PC-9 (cell line): ENCODE results near the gene KLHDC7B. TPM values are rescaled to one million over a fixed set of nuclear protein-coding genes. Genes with fewer than 3 reads are reported as not detected.
A peak's percentile ranks its signal among the peaks of the same experiment; 100 is the strongest.

Source experiments
- BruUV-seq: library from RNA; stranded (reverse); fragments of 400-500 nt; replicated peaks from 2 replicates; lab custom pipeline; 2021; lab: Mats Ljungman, UMichigan
- CTCF ChIA-PET: fragments of 300-600 bp; sonication (Branson Sonifier 250); formaldehyde crosslinking; loops from one replicate; lab custom pipeline; 2022; ENCODE audit warnings: antibody characterized with exemption; lab: Charles Lee
- POLR2A ChIA-PET: fragments of 300-600 bp; sonication (Branson Sonifier 250); formaldehyde crosslinking; loops from one replicate; lab custom pipeline; 2022; ENCODE audit warnings: antibody characterized with exemption; ENCODE audit not compliant: unreplicated experiment; lab: Charles Lee
- DNase-seq, 2 experiments: peaks; one replicate each; pipeline versions ENCODE4 v3.0.0 to v3.0.0-alpha.2; 2015 to 2022; ENCODE audit warnings: mixed read lengths in 1 of 2
- H2AFZ ChIP-seq: fragments of 200-600 bp; sonication (generic); 2 replicates; pipeline ENCODE4 v1.8.1; 2017; ENCODE audit warnings: antibody characterized with exemption
- H3F3A ChIP-seq: fragments of 200-600 bp; sonication (generic); 2 replicates; pipeline ENCODE4 v1.8.1; 2017; ENCODE audit warnings: antibody characterized with exemption, mild to moderate bottlenecking, low read depth; ENCODE audit not compliant: insufficient read depth
- H3K27ac ChIP-seq: fragments of 200-600 bp; sonication (generic); 2 replicates; pipeline ENCODE4 v1.6.1; 2016; ENCODE audit warnings: mixed run types
- H3K27me3 ChIP-seq: fragments of 200-600 bp; sonication (generic); 2 replicates; pipeline ENCODE4 v1.6.1; 2016; ENCODE audit warnings: low read depth, mixed run types; ENCODE audit not compliant: insufficient read depth
- H3K36me3 ChIP-seq: fragments of 200-600 bp; sonication (generic); 2 replicates; pipeline ENCODE4 v1.6.1; 2016; ENCODE audit warnings: low read depth, mixed run types
- H3K4me1 ChIP-seq: fragments of 200-600 bp; sonication (generic); replicated peaks from 2 replicates; pipeline ENCODE4 v1.6.1; 2016; ENCODE audit warnings: mixed run types; ENCODE audit not compliant: insufficient read depth
- H3K4me2 ChIP-seq: fragments of 200-600 bp; sonication (generic); 2 replicates; pipeline ENCODE4 v1.6.1; 2017; ENCODE audit warnings: mixed run types
- H3K4me3 ChIP-seq: fragments of 200-600 bp; sonication (generic); 2 replicates; pipeline ENCODE4 v1.6.1; 2016; ENCODE audit warnings: mixed run types
- H3K79me2 ChIP-seq: fragments of 200-600 bp; sonication (generic); 2 replicates; pipeline ENCODE4 v1.6.1; 2017; ENCODE audit warnings: low read depth, mixed run types
- H3K9me2 ChIP-seq: fragments of 200-600 bp; sonication (generic); 2 replicates; pipeline ENCODE4 v1.8.1; 2017; ENCODE audit warnings: mild to moderate bottlenecking; ENCODE audit not compliant: insufficient read depth
- H3K9me3 ChIP-seq: fragments of 200-600 bp; sonication (generic); 2 replicates; pipeline ENCODE4 v1.8.1; 2016; ENCODE audit warnings: low read depth; ENCODE audit not compliant: insufficient read depth
- H4K20me1 ChIP-seq: fragments of 200-600 bp; sonication (generic); 2 replicates; pipeline ENCODE4 v1.8.1; 2017; ENCODE audit not compliant: insufficient read depth
- CTCF ChIP-seq: fragments of 200-600 bp; sonication (generic); conservative IDR thresholded peaks from 2 replicates; pipeline ENCODE4 v1.6.1; 2017; ENCODE audit warnings: mixed run types, antibody characterized with exemption, mild to moderate bottlenecking, moderate library complexity
- EZH2 ChIP-seq: fragments of 200-600 bp; sonication (generic); IDR thresholded peaks from 2 replicates; pipeline ENCODE4 v1.8.0; 2017; ENCODE audit warnings: antibody characterized with exemption, low read depth
- intact Hi-C: fragments of 100-400 bp; cut with micrococcal nuclease; formaldehyde crosslinking; loops from one replicate; pipeline ENCODE4 v1.10.0; 2022; ENCODE audit not compliant: unreplicated experiment
- total RNA-seq: library from RNA; stranded (reverse); gene quantifications from 2 replicates; pipeline ENCODE4 v1.2.3, GENCODE V29; 2021

Gene KLHDC7B
- total RNA-seq, 1 experiment from 2014 or later = 0.72 TPM

GRCh38 chr22:50542416-50542927 lies 3.2 kb upstream of the KLHDC7B start:
- intact Hi-C loops = no loop called here
- TF ChIP-seq EZH2 (no peak), CTCF (no peak)
- H2AFZ ChIP-seq = no peak overlapping the region
- H3K4me3 ChIP-seq = no peak overlapping the region
- no peak for DNase-seq
- H3K36me3 ChIP-seq = no peaks in the 10 kb centered on the region
- H3K9me3 ChIP-seq = no peaks in the 10 kb centered on the region
- peaks cover 75% of the 10 kb centered on the region for H3F3A ChIP-seq
- no TSS peak for BruUV-seq
- H3K4me2 ChIP-seq = no peak overlapping the region
- H3K27me3 ChIP-seq = no peaks in the 10 kb centered on the region
- H3K4me1 ChIP-seq = peaks cover 84% of the 10 kb centered on the region
- H3K79me2 ChIP-seq = no peaks in the 10 kb centered on the region
- peak overlapping the region; percentile 99 for H3K27ac ChIP-seq
- H3K9me2 ChIP-seq = no peaks in the 10 kb centered on the region
- CTCF ChIA-PET = no interaction called here
- H4K20me1 ChIP-seq = no peaks in the 10 kb centered on the region
- POLR2A ChIA-PET = no interaction called here

- Histone ChIP-seq H3K79me2 (no peaks in the 10 kb centered on the region), H3K4me2 (peak overlapping the region; percentile 71), H2AFZ (peak overlapping the region; percentile 69), H3K9me2 (no peaks in the 10 kb centered on the region), H3K36me3 (no peaks in the 10 kb centered on the region), H3K27ac (peak overlapping the region; percentile 75), H3K27me3 (no peaks in the 10 kb centered on the region), H4K20me1 (no peaks in the 10 kb centered on the region), H3K4me1 (peaks cover 67% of the 10 kb centered on the region), H3K9me3 (no peaks in the 10 kb centered on the region), H3F3A (peaks cover 58% of the 10 kb centered on the region), H3K4me3 (peak overlapping the region; percentile 30; the same call in 1 of the 2 replicates)
- TF ChIP-seq EZH2 = no peak
- peak; percentile 72 for TF ChIP-seq CTCF
- ChIA-PET CTCF (interaction anchor here (0.6 kb wide), 1 partner anchor 18 kb away, joined by 3 read pairs; no protein-coding TSS in a partner anchor), POLR2A (no interaction called here)
- DNase-seq = peak; percentile 74 to 82
- BruUV-seq = no TSS peak
- intact Hi-C loops = no loop called here
These were observed 1.5 kb upstream of the KLHDC7B start for GRCh38 chr22:50544078-50544745.

GRCh38 chr22:50544746-50545253 lies 899 bp upstream of the KLHDC7B start:
- H3K4me1 ChIP-seq = peaks cover 62% of the 10 kb centered on the region
- CTCF ChIA-PET = interaction anchor here (1.4 kb wide), 1 partner anchor 18 kb away, joined by 5 read pairs; the partner anchor contains the start of gene SYCE3
- H3K9me2 ChIP-seq = no peaks in the 10 kb centered on the region
- H3K9me3 ChIP-seq = no peaks in the 10 kb centered on the region
- no TSS peak for BruUV-seq
- H3K4me3 ChIP-seq = peak overlapping the region; percentile 30; the same call in 1 of the 2 replicates
- peak overlapping the region; percentile 71 for H3K4me2 ChIP-seq
- H3F3A ChIP-seq = peaks cover 53% of the 10 kb centered on the region
- no peaks in the 10 kb centered on the region for H3K36me3 ChIP-seq
- H3K27ac ChIP-seq = peak overlapping the region; percentile 75
- H3K79me2 ChIP-seq = no peaks in the 10 kb centered on the region
- DNase-seq = peak; percentile 38 to 59
- H3K27me3 ChIP-seq = no peaks in the 10 kb centered on the region
- intact Hi-C loops = no loop called here
- H2AFZ ChIP-seq = peak overlapping the region; percentile 69
- no peaks in the 10 kb centered on the region for H4K20me1 ChIP-seq
- POLR2A ChIA-PET = no interaction called here
- TF ChIP-seq EZH2 (no peak), CTCF (no peak)
